GM18499 (cell line): ENCODE results near the gene SPACDR.
"Not testable (repeated sequence)": the region's sequence is repeated elsewhere in the genome, so short reads cannot be mapped to it uniquely, and the experiment has no call there.

Experiments
- ATAC-seq: cut with Tn5 transposase; IDR thresholded peaks from one replicate; pipeline ENCODE4 v1.9.1; 2021; ENCODE audit warnings: moderate number of reproducible peaks; ENCODE audit not compliant: insufficient read depth, unreplicated experiment

SPACDR gene

GRCh38 chr7:100464210-100464660 lies at the start of gene SPACDR:
Gene SPACDR (minus strand): TSS chr7:100464260. CDS start chr7:100464025, 235 bp downstream.
- ATAC-seq: no peak

GRCh38 chr7:100513212-100513810 lies 49.3 kb upstream of the SPACDR start:
- ATAC-seq: no peak

GRCh38 chr7:100510437-100511239 lies 46.6 kb upstream of the SPACDR start:
- no peak for ATAC-seq

GRCh38 chr7:100509231-100509630 lies 45.2 kb upstream of the SPACDR start:
- ATAC-seq: no peak

GRCh38 chr7:100506356-100506923 lies 42.4 kb upstream of the SPACDR start:
- no peak for ATAC-seq

GRCh38 chr7:100504887-100505611 lies 41.0 kb upstream of the SPACDR start:
- no peak for ATAC-seq

GRCh38 chr7:100504031-100504430 lies 40.0 kb upstream of the SPACDR start:
- not testable (repeated sequence) for ATAC-seq

GRCh38 chr7:100500743-100501142 lies 36.7 kb upstream of the SPACDR start:
- not testable (repeated sequence) for ATAC-seq

GRCh38 chr7:100496509-100496908 lies 32.4 kb upstream of the SPACDR start:
- no peak for ATAC-seq

GRCh38 chr7:100493476-100494264 lies 29.6 kb upstream of the SPACDR start:
- ATAC-seq: no peak

- no peak for ATAC-seq
Observed at GRCh38 chr7:100492738-100493475, 28.8 kb upstream of the SPACDR start.

- no peak for ATAC-seq
Observed at GRCh38 chr7:100491192-100491578, 27.1 kb upstream of the SPACDR start.

- ATAC-seq: no peak
Observed at GRCh38 chr7:100490483-100491191, 26.6 kb upstream of the SPACDR start.

GRCh38 chr7:100489824-100490223 lies 25.8 kb upstream of the SPACDR start:
- no peak for ATAC-seq

- ATAC-seq: no peak
Observed at GRCh38 chr7:100489121-100489520, 25.1 kb upstream of the SPACDR start.

GRCh38 chr7:100488333-100489095 lies 24.5 kb upstream of the SPACDR start:
- no peak for ATAC-seq

GRCh38 chr7:100486753-100487446 lies 22.8 kb upstream of the SPACDR start:
- no peak for ATAC-seq
